ENCODE results near the gene ADCY6. TPM values are rescaled to one million over a fixed set of nuclear protein-coding genes. Genes with fewer than 3 reads are reported as not detected.
A peak's percentile ranks its signal among the peaks of the same experiment; 100 is the strongest.

Gene ADCY6
- total RNA-seq, 3 donors from 2014 or later = 91.6 to 207 (median 102) TPM

GRCh38 chr12:48775991-48776649 lies 12.8 kb downstream of the ADCY6 start:
- Histone ChIP-seq H3K36me3 (ENCODE audit: low read depth) (peaks cover 11% of the 10 kb centered on the region), H3K4me3 (no peak overlapping the region), H3K9me3 (no peaks in the 10 kb centered on the region), H3K4me1 (ENCODE audit: low read depth) (peaks cover 19% of the 10 kb centered on the region)
- no peak for TF ChIP-seq CTCF (IDR thresholded peaks at IDR 0.05)
- intact Hi-C loops (cut with DNase I, micrococcal nuclease) = no loop called here
- no peak for ATAC-seq
- no peak for DNase-seq

GRCh38 chr12:48775299-48775698 lies 13.6 kb downstream of the ADCY6 start:
- TF ChIP-seq CTCF (IDR thresholded peaks at IDR 0.05) = no peak
- Histone ChIP-seq H3K9me3 (no peaks in the 10 kb centered on the region), H3K4me1 (ENCODE audit: low read depth) (peaks cover 11% of the 10 kb centered on the region), H3K4me3 (no peak overlapping the region), H3K36me3 (ENCODE audit: low read depth) (peaks cover 11% of the 10 kb centered on the region)
- intact Hi-C loops (cut with DNase I, micrococcal nuclease) = no loop called here
- ATAC-seq (no peak), DNase-seq (no peak)

- Histone ChIP-seq H3K36me3 (ENCODE audit: low read depth) (peaks cover 11% of the 10 kb centered on the region), H3K9me3 (no peaks in the 10 kb centered on the region), H3K4me3 (no peak overlapping the region), H3K4me1 (ENCODE audit: low read depth) (peaks cover 3% of the 10 kb centered on the region)
- intact Hi-C loops (cut with DNase I, micrococcal nuclease) = no loop called here
- ATAC-seq = no peak
- no peak for TF ChIP-seq CTCF (IDR thresholded peaks at IDR 0.05)
- no peak for DNase-seq
Measured at GRCh38 chr12:48774516-48774915, 14.4 kb downstream of the ADCY6 start.

GRCh38 chr12:48773686-48774085 lies 15.2 kb downstream of the ADCY6 start:
- no peak for TF ChIP-seq CTCF (IDR thresholded peaks at IDR 0.05)
- DNase-seq = no peak
- Histone ChIP-seq H3K36me3 (ENCODE audit: low read depth) (peaks cover 11% of the 10 kb centered on the region), H3K4me1 (ENCODE audit: low read depth) (no peaks in the 10 kb centered on the region), H3K4me3 (no peak overlapping the region), H3K9me3 (no peaks in the 10 kb centered on the region)
- intact Hi-C loops (cut with DNase I, micrococcal nuclease) = no loop called here
- no peak for ATAC-seq

- intact Hi-C loops (cut with DNase I, micrococcal nuclease) = no loop called here
- no peaks in the 10 kb centered on the region for H3K4me1 ChIP-seq (ENCODE audit: low read depth)
- ATAC-seq (no peak), DNase-seq (peak in 1 of 3 donors; percentile 10)
- no peaks in the 10 kb centered on the region for H3K9me3 ChIP-seq
- H3K4me3 ChIP-seq = no peak overlapping the region
- H3K36me3 ChIP-seq (ENCODE audit: low read depth) = peaks cover 11% of the 10 kb centered on the region
- no peak for TF ChIP-seq CTCF (IDR thresholded peaks at IDR 0.05)
Measured at GRCh38 chr12:48771588-48772112, 17.2 kb downstream of the ADCY6 start.
